HG03108 (cell line): ENCODE results near the gene PRG3.

ENCODE experiments used
- ATAC-seq: cut with Tn5 transposase; IDR thresholded peaks from one replicate; pipeline ENCODE4 v1.9.1; 2021; ENCODE audit warnings: moderate library complexity; ENCODE audit not compliant: unreplicated experiment

Gene PRG3

GRCh38 chr11:57380975-57381374 lies at the start of gene PRG3:
PRG3 (minus strand) TSS chr11:57381150; CDS start chr11:57380708, 442 bp downstream.
- no peak for ATAC-seq

- no peak for ATAC-seq
These were observed 49.0 kb upstream of the PRG3 start for GRCh38 chr11:57429946-57430345.

GRCh38 chr11:57428643-57429042 lies 47.7 kb upstream of the PRG3 start:
- no peak for ATAC-seq

- ATAC-seq: no peak
These were observed 46.8 kb upstream of the PRG3 start for GRCh38 chr11:57427727-57428082.

GRCh38 chr11:57426929-57427726 lies 46.2 kb upstream of the PRG3 start, which contains the start of gene SLC43A3:
SLC43A3 (minus strand) TSS chr11:57427121; CDS start chr11:57426172, 949 bp downstream.
- ATAC-seq: peak; percentile 37

GRCh38 chr11:57426439-57426928 lies 45.5 kb upstream of the PRG3 start:
- no peak for ATAC-seq

GRCh38 chr11:57425565-57426438 lies 44.9 kb upstream of the PRG3 start:
- ATAC-seq: no peak

GRCh38 chr11:57424792-57425564 lies 44.0 kb upstream of the PRG3 start:
- peak; percentile 87 for ATAC-seq

- no peak for ATAC-seq
These were observed 43.3 kb upstream of the PRG3 start for GRCh38 chr11:57424137-57424791.

GRCh38 chr11:57422669-57423068 lies 41.7 kb upstream of the PRG3 start:
- no peak for ATAC-seq

GRCh38 chr11:57421805-57422204 lies 40.9 kb upstream of the PRG3 start:
- ATAC-seq: no peak

GRCh38 chr11:57421066-57421465 lies 40.1 kb upstream of the PRG3 start:
- ATAC-seq: no peak

- ATAC-seq: no peak
These were observed 38.2 kb upstream of the PRG3 start for GRCh38 chr11:57419146-57419545.

GRCh38 chr11:57418131-57418530 lies 37.2 kb upstream of the PRG3 start:
- ATAC-seq: no peak

- no peak for ATAC-seq
These were observed 36.1 kb upstream of the PRG3 start for GRCh38 chr11:57417056-57417455.

GRCh38 chr11:57416436-57416835 lies 35.5 kb upstream of the PRG3 start:
- no peak for ATAC-seq

GRCh38 chr11:57414612-57415212 lies 33.8 kb upstream of the PRG3 start:
- ATAC-seq: no peak

- ATAC-seq: no peak
These were observed 32.7 kb upstream of the PRG3 start for GRCh38 chr11:57413681-57414080.

GRCh38 chr11:57410287-57410686 lies 29.3 kb upstream of the PRG3 start:
- no peak for ATAC-seq
